HL-60 (cell line): ENCODE measurements around the gene CCL4.

Source experiments
- DNase-seq, 2 experiments: peaks; one replicate each; pipeline ENCODE4 v3.0.0-alpha.2; 2010 to 2020; ENCODE audit warnings: low read depth in 1 of 2, low spot score in 1 of 2
- H3K27ac ChIP-seq: fragments of 250-450 bp; sonication (Bioruptor Pico); replicated peaks from 2 replicates; pipeline ENCODE4 v1.5.1; 2020; ENCODE audit warnings: mild to moderate bottlenecking, moderate library complexity
- H3K27me3 ChIP-seq: fragments of 250-450 bp; sonication (Bioruptor Pico); 2 replicates; pipeline ENCODE4 v1.5.1; 2021; ENCODE audit warnings: mild to moderate bottlenecking, moderate library complexity; ENCODE audit not compliant: insufficient read depth, poor library complexity, severe bottlenecking
- H3K4me3 ChIP-seq: replicated peaks from 2 replicates; pipeline ENCODE4 v1.5.1; 2011; ENCODE audit warnings: mild to moderate bottlenecking, control low read depth, low read length; ENCODE audit not compliant: insufficient read depth
- GABPA ChIP-seq: IDR thresholded peaks from 2 replicates; pipeline ENCODE4 v1.6.1; 2012; ENCODE audit warnings: low read depth
- POLR2AphosphoS5 ChIP-seq: IDR thresholded peaks from 2 replicates; pipeline ENCODE4 v1.6.1; 2012; ENCODE audit warnings: low read depth
- REST ChIP-seq: IDR thresholded peaks from 2 replicates; pipeline ENCODE4 v1.6.1; 2012; ENCODE audit warnings: low read depth; ENCODE audit not compliant: insufficient replicate concordance
- SPI1 ChIP-seq: IDR thresholded peaks from 2 replicates; pipeline ENCODE4 v1.6.1; 2012; ENCODE audit warnings: low read depth, mild to moderate bottlenecking, borderline replicate concordance
- TF ChIP-seq, protein P1 (sequence below): IDR thresholded peaks from one replicate; pipeline ENCODE4 v1.5.1; 2011; ENCODE audit warnings: low read length, control low read depth, inconsistent platforms; ENCODE audit not compliant: insufficient read depth

CCL4 gene

GRCh38 chr17:36132421-36132831 lies 28.8 kb downstream of the CCL4 start:
- H3K27me3 ChIP-seq = no peaks in the 10 kb centered on the region
- no peak for DNase-seq
- TF ChIP-seq POLR2AphosphoS5 = no peak
- TF ChIP-seq, protein P1, sequence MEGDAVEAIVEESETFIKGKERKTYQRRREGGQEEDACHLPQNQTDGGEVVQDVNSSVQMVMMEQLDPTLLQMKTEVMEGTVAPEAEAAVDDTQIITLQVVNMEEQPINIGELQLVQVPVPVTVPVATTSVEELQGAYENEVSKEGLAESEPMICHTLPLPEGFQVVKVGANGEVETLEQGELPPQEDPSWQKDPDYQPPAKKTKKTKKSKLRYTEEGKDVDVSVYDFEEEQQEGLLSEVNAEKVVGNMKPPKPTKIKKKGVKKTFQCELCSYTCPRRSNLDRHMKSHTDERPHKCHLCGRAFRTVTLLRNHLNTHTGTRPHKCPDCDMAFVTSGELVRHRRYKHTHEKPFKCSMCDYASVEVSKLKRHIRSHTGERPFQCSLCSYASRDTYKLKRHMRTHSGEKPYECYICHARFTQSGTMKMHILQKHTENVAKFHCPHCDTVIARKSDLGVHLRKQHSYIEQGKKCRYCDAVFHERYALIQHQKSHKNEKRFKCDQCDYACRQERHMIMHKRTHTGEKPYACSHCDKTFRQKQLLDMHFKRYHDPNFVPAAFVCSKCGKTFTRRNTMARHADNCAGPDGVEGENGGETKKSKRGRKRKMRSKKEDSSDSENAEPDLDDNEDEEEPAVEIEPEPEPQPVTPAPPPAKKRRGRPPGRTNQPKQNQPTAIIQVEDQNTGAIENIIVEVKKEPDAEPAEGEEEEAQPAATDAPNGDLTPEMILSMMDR = no peak
- no peak for TF ChIP-seq GABPA
- no peak for TF ChIP-seq SPI1
- TF ChIP-seq REST = no peak
- no peak overlapping the region for H3K4me3 ChIP-seq
- no peak overlapping the region for H3K27ac ChIP-seq

DNA sequence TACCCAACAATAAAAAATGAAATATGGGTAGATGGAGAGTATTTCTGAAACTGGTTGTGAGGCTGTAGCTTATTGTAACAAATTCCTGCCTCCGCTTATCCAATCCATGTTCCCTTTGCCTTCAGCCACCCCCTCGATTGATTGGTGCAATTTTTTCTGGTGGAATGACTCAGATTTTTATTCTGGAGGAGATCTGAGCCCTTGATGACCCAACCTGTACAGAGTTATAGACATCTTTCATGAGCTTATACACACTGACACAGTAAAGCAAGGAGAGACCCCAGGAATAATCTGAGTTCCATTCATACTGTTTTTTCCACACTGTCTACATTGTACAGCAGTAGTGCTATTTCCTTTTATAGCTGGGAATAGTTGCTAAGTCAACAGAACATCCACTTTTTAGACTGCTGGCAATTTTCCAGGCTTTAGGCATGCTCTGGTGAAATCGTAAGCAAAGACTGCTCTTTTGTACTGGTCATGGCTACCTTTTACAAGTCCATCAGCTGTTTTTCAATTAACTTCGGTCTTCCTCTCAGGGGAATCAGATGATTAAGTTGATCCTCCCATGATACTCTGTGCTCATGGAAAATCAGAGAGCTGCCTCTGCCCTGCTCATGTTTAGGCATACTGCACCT lies 30.1 kb downstream of the CCL4 start:
- H3K4me3 ChIP-seq = no peak overlapping the region
- TF ChIP-seq, protein P1 = no peak
- TF ChIP-seq POLR2AphosphoS5 = no peak
- TF ChIP-seq GABPA = no peak
- TF ChIP-seq SPI1 = no peak
- no peak for TF ChIP-seq REST
- H3K27me3 ChIP-seq = no peaks in the 10 kb centered on the region
- DNase-seq = peak in 1 of 2 experiments; percentile 49
- no peak overlapping the region for H3K27ac ChIP-seq

- H3K4me3 ChIP-seq = no peak overlapping the region
- H3K27me3 ChIP-seq = no peaks in the 10 kb centered on the region
- TF ChIP-seq GABPA (no peak), REST (no peak), POLR2AphosphoS5 (peak; percentile 77), SPI1 (peak; percentile 89)
- TF ChIP-seq, protein P1 = no peak
- H3K27ac ChIP-seq = peak overlapping the region; percentile 56
- peak; percentile 57 to 93 for DNase-seq
Measured at GRCh38 chr17:36135465-36135864, 31.8 kb downstream of the CCL4 start.
